Activated T-cell treated with anti-CD3 and anti-CD28 coated beads, Interleukin-2, amount 50 U/mL, for 72 hours (primary cell): Measurements from ENCODE around the gene SGCD. TPM values are rescaled to one million over a fixed set of nuclear protein-coding genes. Genes with fewer than 3 reads are reported as not detected.

Experiments used
- ATAC-seq, 2 donors: fragments of 150-1000 bp; cut with Tn5 transposase; replicated peaks in 1 of 2; 2 replicates each; pipeline ENCODE4 v1.10.0; 2021; ENCODE audit warnings: moderate library complexity in 2 of 2, mild to moderate bottlenecking in 1 of 2
- DNase-seq, 2 donors: peaks; one replicate each; pipeline ENCODE4 v3.0.0; 2021 to 2022; ENCODE audit warnings: mixed read lengths in 1 of 2
- H3K27ac Mint-ChIP-seq: one replicate; pipeline ENCODE4 v1.8.0; 2022; ENCODE audit warnings: mild to moderate bottlenecking, moderate library complexity, mixed read lengths
- H3K27me3 Mint-ChIP-seq: one replicate; pipeline ENCODE4 v1.8.0; 2022; ENCODE audit warnings: low read depth, mixed read lengths
- H3K36me3 Mint-ChIP-seq, 2 donors: one replicate each; pipeline ENCODE4 v1.8.0; 2022; ENCODE audit warnings: mixed read lengths in 2 of 2, mild to moderate bottlenecking in 1 of 2; ENCODE audit not compliant: insufficient read depth in 2 of 2
- H3K4me1 Mint-ChIP-seq: one replicate; pipeline ENCODE4 v1.8.0; 2022; ENCODE audit warnings: low read depth, mixed read lengths
- H3K4me3 Mint-ChIP-seq, 2 donors: one replicate each; pipeline ENCODE4 v1.8.0; 2022; ENCODE audit warnings: mild to moderate bottlenecking in 2 of 2, mixed read lengths in 2 of 2, moderate library complexity in 2 of 2
- H3K9me3 Mint-ChIP-seq, 2 donors: one replicate each; pipeline ENCODE4 v1.8.0; 2022; ENCODE audit warnings: mixed read lengths in 2 of 2
- total RNA-seq, 2 donors: library from RNA; stranded (reverse); gene quantifications; one replicate each; pipeline ENCODE4 v1.2.3, GENCODE V29; 2022

Gene SGCD
- total RNA-seq, 2 donors from 2014 or later, result 0.07 TPM; not detected in 1

DNA sequence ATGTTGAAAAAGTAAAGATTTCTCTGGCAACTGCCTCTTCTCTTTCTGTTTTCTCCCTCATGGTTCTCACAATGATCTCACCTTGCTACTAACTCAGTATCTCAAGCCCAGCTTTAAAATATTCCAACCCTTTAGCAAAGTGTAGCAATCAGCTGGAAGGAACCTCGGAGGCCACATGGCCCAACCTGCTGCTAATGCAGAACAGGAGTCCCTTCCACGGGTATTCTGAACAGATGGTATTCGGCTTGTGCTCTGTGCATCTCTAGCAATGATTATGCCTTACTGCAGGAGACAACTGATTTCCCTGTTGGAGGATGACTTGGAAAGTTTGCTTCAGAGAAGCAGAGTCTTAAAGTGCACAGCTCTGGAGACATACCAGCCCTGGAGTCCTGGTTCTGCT is 371.4 kb downstream of the SGCD start:
- H3K9me3 Mint-ChIP-seq, result no peaks in the 10 kb centered on the region
- no peak for DNase-seq
- ATAC-seq, result no peak
- H3K27ac Mint-ChIP-seq, result no peak overlapping the region
- no peak overlapping the region for H3K4me3 Mint-ChIP-seq
- H3K4me1 Mint-ChIP-seq, result peaks cover 6% of the 10 kb centered on the region
- no peaks in the 10 kb centered on the region for H3K36me3 Mint-ChIP-seq
- H3K27me3 Mint-ChIP-seq, result peaks cover 14% of the 10 kb centered on the region

DNA sequence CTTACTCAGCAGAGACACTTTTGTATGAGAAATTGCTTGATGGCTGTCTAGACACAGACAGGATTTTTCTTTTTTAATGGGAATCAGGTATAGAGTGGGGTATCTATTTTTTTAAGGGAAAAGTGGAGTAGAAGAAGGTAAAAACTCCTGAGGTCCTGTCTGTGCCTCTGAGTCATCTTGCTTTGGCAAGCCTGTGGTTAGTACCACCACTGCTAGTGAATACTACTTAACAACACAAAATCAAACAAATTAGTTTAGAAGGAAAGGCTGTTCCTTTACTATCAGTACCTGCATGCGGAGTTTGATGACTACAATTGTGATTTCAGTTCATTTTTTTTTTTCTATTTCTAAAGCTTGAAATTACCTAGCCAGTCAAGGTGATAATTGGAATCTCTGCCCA is 372.2 kb downstream of the SGCD start:
- Mint-ChIP-seq H3K4me3 (no peak overlapping the region), H3K27me3 (peaks cover 14% of the 10 kb centered on the region), H3K27ac (no peak overlapping the region), H3K9me3 (no peaks in the 10 kb centered on the region), H3K4me1 (peaks cover 6% of the 10 kb centered on the region), H3K36me3 (no peaks in the 10 kb centered on the region)
- ATAC-seq (no peak), DNase-seq (no peak)

DNA sequence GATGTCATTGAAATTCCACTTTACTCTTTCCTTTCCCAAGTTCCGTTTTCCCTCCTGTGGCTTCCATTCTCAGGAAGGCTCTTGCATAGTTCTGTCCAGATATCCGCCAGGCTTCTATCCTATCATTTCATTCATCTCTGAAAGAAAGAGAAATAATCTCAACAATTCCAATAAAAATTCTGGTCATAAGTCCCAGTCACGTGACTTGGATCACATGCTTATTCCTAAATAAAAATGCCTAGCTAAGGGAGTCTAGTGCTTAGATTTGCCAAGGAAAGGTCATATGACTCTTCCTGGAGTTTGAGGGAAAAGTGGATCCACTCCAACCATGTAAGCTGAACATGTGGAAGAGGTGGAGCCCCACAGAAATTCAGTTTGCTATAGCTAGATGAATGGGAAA is 377.2 kb downstream of the SGCD start:
- DNase-seq (no peak), ATAC-seq (no peak)
- Mint-ChIP-seq H3K36me3 (no peaks in the 10 kb centered on the region), H3K4me1 (no peaks in the 10 kb centered on the region), H3K4me3 (no peak overlapping the region), H3K9me3 (no peaks in the 10 kb centered on the region), H3K27me3 (peaks cover 23% of the 10 kb centered on the region), H3K27ac (no peak overlapping the region)

DNA sequence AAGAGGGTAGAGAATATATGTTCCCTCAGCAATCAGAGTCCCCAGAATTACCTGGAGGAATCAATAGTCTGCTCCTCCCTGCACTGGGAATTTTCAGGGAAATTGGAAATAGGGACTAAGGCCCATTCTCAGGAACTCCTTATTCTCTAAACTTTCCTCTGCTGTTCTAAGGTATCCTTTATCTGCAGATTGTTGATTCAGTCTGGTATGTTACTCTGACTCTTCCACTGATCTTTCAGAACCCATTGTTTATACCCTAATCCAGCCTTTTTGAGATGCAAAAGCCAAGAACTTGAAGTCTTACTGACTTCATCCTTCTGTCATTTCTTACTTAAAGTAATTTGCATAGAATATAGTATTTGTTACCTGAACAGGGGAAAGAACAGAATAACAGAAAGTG is 379.7 kb downstream of the SGCD start:
- DNase-seq (no peak), ATAC-seq (no peak)
- H3K4me3 Mint-ChIP-seq, result no peak overlapping the region
- no peaks in the 10 kb centered on the region for H3K9me3 Mint-ChIP-seq
- H3K36me3 Mint-ChIP-seq, result no peaks in the 10 kb centered on the region
- no peak overlapping the region for H3K27ac Mint-ChIP-seq
- H3K27me3 Mint-ChIP-seq, result peaks cover 25% of the 10 kb centered on the region
- H3K4me1 Mint-ChIP-seq, result no peaks in the 10 kb centered on the region

DNA sequence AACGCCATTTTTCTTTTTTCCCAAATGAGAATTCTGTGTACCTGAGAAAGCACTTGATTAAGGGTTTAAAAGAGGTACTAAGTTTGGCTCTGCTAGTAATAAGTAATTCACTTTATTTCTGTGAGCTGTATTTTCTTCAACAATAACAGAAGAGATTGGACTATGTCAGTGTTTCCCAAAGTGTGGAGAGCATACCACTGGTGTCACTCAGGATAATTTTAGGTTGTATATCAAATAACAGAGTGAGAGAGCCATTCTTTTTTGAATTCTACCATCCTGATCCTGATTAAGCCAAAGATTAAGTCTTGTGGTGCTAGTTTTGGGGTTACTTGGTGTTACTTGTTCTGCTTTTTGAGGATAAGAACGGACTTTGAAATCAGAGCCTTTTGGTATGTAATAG is 380.8 kb downstream of the SGCD start:
- ATAC-seq, result no peak
- no peaks in the 10 kb centered on the region for H3K4me1 Mint-ChIP-seq
- H3K27ac Mint-ChIP-seq, result no peak overlapping the region
- H3K9me3 Mint-ChIP-seq, result no peaks in the 10 kb centered on the region
- H3K27me3 Mint-ChIP-seq, result peaks cover 32% of the 10 kb centered on the region
- DNase-seq, result no peak
- H3K36me3 Mint-ChIP-seq, result no peaks in the 10 kb centered on the region
- no peak overlapping the region for H3K4me3 Mint-ChIP-seq

DNA sequence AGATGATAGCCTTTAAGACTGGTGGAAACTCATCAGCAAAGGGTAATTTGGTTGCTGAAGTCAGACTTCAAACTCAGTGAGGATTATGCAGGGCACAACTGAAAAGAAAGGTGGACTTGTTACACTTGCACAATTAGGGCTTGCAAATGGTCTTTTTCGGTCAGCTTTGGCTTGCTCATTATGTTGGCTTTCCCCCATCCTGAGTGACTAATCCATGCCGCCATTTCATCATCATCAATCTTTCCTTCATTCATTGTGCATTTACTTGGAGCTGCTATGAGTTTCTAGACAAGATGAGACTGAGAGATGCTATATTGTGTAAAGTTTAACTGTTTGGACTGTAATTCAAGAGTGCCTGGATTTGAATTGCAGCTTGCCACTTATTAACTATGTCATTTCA is 388.3 kb downstream of the SGCD start:
- no peaks in the 10 kb centered on the region for H3K4me1 Mint-ChIP-seq
- H3K9me3 Mint-ChIP-seq, result no peaks in the 10 kb centered on the region
- no peak for DNase-seq
- no peak for ATAC-seq
- no peaks in the 10 kb centered on the region for H3K36me3 Mint-ChIP-seq
- no peak overlapping the region for H3K4me3 Mint-ChIP-seq
- H3K27ac Mint-ChIP-seq, result no peak overlapping the region
- H3K27me3 Mint-ChIP-seq, result peaks cover 21% of the 10 kb centered on the region

DNA sequence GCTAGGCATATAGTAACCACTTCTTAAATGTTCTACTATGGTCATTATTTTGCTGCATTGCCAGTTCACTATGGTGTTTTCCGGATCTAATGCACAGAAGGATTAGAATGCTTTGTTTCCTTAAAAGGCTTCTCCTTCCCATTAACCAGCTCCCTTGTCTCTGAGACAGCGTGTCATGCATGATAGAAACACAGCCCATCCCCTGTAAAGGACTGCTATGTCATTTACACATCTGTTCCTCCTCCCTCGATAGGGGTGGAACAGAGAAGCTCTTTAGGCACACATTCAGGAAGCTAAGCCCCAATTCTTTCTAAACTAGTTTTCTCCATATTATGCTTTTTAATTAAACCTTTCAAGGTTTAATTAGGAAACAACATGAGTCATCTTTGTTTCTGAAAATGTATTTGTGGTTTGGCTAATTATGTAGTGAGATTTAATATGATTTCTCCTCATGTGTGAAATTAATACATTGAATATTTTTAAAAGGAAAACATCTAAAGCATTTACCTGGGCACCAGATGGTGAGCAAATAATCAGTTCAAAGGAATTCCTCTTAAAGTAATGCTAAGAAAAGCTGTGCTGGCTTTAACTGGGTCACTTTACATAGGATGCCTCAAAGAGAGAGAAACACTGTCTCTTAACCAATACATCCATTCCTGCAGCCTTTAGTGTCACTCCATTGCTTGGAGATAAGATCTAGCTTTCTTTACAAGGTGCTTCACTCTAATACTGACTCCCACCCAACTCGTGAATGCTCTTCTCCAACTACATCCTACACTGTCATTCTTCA is 389.8 kb downstream of the SGCD start:
- Mint-ChIP-seq H3K36me3 (no peaks in the 10 kb centered on the region), H3K27me3 (peaks cover 9% of the 10 kb centered on the region), H3K4me3 (no peak overlapping the region), H3K4me1 (no peaks in the 10 kb centered on the region), H3K9me3 (no peaks in the 10 kb centered on the region), H3K27ac (no peak overlapping the region)
- DNase-seq (no peak), ATAC-seq (no peak)

DNA sequence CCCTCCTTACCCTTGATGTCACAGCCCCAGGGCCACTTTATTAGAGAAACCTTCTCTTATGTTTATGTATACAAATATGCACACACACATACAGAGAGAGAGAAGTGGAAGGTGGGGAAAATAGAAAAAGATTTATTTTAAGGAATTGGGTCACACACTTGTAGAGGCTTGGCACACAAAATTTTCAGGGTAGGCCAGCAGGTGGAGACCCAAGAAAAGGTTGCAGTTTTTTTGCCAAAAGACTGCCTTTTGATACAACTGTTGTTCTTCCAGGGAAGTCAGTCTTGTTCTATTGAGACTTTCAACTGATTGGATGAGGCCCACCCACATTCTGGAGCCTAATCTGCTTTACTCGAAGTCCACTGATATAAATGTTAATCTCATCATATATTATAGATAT is 392.0 kb downstream of the SGCD start:
- H3K9me3 Mint-ChIP-seq, result no peaks in the 10 kb centered on the region
- no peak for ATAC-seq
- DNase-seq, result no peak
- no peaks in the 10 kb centered on the region for H3K36me3 Mint-ChIP-seq
- no peak overlapping the region for H3K4me3 Mint-ChIP-seq
- H3K27me3 Mint-ChIP-seq, result peaks cover 8% of the 10 kb centered on the region
- no peak overlapping the region for H3K27ac Mint-ChIP-seq
- no peaks in the 10 kb centered on the region for H3K4me1 Mint-ChIP-seq

DNA sequence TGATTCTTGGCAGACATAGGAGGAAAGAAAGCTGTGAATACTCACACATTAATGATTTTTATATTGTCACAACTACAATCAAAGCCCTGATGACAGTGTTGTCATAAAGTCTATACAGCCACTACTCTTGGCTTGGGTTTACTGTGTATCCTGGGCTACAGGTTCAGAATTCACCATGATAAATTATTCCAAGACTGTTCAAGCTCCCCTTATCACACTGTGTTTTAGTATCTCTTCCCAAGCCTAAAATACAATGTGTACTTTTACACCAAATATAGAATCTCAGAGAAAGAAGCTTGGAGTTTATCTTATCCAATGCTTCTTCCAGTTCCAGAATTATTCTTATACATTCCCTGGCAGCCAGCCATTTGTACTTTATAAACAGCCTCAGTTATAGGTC is 395.4 kb downstream of the SGCD start:
- Mint-ChIP-seq H3K9me3 (no peaks in the 10 kb centered on the region), H3K4me3 (no peak overlapping the region), H3K4me1 (no peaks in the 10 kb centered on the region), H3K27ac (no peak overlapping the region), H3K36me3 (no peaks in the 10 kb centered on the region), H3K27me3 (peaks cover 22% of the 10 kb centered on the region)
- no peak for ATAC-seq
- DNase-seq, result no peak

DNA sequence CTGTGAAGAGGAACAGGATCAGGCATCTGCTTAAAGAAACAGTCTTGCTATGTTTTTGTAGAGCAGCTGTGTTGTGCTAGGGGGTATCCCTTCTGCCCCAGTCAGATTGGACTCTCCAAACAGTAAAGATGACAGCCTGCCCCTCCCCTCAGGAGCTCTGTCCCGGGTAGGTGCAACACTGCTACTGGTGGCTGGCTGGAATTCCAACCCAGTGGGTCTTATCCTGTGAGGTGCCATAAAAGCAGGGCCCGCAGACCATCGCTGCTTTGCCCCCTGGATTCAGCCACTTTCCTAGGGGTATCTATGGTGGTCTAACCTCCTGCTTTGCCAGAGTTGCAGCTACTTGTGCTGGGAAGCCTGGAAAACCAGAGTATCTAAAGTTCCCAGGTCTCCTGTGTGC is 408.5 kb downstream of the SGCD start:
- DNase-seq, result no peak

DNA sequence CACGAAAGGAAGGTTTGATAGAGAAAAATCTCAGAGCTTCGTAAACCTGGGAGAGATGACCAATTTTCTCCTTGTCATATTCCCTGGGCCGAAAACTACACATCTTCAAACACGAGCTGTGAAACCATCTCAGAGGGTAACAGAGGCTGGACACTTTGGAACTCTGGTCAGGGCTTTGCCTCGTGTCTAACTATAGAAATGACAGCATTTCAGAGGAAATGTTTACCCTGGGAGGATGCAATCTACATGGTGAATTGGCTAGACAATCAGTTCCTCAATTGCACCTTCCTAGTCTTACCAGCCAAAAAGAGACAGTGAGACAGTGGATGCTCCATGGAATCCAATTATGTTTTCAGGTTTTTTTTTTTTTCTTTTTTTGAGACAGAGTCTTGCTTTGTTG is 414.6 kb downstream of the SGCD start:
- no peaks in the 10 kb centered on the region for H3K9me3 Mint-ChIP-seq
- no peak overlapping the region for H3K27ac Mint-ChIP-seq
- H3K27me3 Mint-ChIP-seq, result peaks cover 15% of the 10 kb centered on the region
- ATAC-seq, result no peak
- no peak overlapping the region for H3K4me3 Mint-ChIP-seq
- peaks cover 0 to 4% of the 10 kb centered on the region in 2 donors for H3K36me3 Mint-ChIP-seq
- peaks cover 18% of the 10 kb centered on the region for H3K4me1 Mint-ChIP-seq
- DNase-seq, result no peak

More for the DNA sequence above, 408.5 kb downstream of the SGCD start:
- Mint-ChIP-seq H3K9me3 (no peaks in the 10 kb centered on the region), H3K36me3 (no peaks in the 10 kb centered on the region), H3K27ac (no peak overlapping the region), H3K4me1 (peaks cover 10% of the 10 kb centered on the region), H3K27me3 (peaks cover 28% of the 10 kb centered on the region), H3K4me3 (no peak overlapping the region)
- no peak for ATAC-seq

DNA sequence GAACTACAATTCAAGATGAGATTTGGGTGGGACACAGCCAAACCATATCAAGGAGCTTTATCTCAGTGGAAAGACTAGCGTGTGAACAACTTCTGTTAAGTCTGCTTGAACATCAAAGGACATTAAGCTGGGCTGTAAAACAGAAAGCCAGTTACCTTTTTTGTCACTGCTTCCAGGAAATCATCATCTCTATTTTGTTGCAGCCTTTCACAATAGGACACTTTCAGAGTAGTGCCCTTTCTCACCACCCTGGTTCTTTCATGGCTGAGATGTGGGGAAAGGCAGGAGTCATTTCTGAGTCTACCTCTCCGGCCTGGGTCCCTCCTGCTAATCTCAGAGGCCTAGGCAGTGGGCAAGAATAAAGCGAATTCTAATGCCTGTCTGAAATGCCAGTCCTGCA is 426.9 kb downstream of the SGCD start:
- peak; percentile 82 for ATAC-seq
- Mint-ChIP-seq H3K9me3 (no peaks in the 10 kb centered on the region), H3K36me3 (peaks cover 0 to 2% of the 10 kb centered on the region in 2 donors), H3K4me1 (peaks cover 29% of the 10 kb centered on the region), H3K27me3 (no peaks in the 10 kb centered on the region), H3K27ac (peak overlapping the region; percentile 94), H3K4me3 (peak overlapping the region; percentile 14 to 42)
- DNase-seq, result peak; percentile 4 to 21

DNA sequence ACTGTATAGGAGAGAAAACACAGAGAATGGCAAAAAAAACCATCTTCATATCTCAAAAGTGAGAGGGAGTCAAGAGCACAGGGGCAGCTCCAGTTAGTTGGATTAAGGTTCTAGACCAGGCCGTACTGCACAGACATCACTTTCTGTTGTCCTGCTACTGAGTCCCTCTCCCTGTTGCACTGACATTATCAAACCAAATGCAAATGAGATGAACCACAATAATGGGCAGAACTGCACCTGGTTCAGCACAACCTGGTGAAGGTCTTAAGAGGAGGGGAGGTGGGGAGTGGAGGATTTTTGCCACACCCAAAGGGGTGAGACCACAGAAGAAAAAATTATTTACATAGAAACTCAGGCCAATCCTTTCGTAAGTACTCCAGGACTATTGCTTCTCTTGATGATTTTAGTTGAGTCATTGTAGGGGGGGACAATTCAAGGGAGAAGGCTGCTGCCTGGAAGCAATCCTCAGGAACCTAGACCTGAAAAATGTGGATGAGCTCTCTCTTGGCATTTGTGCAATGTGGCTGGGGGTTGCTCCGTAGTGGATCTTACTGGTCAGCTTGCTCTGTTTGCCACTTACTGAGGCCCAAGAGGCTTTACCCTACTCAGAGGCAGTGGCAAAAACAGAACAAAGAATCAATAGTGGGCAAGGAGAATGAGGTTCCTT is 428.6 kb downstream of the SGCD start:
- H3K4me1 Mint-ChIP-seq, result peaks cover 29% of the 10 kb centered on the region
- H3K27ac Mint-ChIP-seq, result no peak overlapping the region

More for the DNA sequence above, 428.6 kb downstream of the SGCD start:
- H3K27me3 Mint-ChIP-seq, result peaks cover 2% of the 10 kb centered on the region
- H3K36me3 Mint-ChIP-seq, result peaks cover 0 to 2% of the 10 kb centered on the region in 2 donors
- no peak for DNase-seq
- no peaks in the 10 kb centered on the region for H3K9me3 Mint-ChIP-seq
- H3K4me3 Mint-ChIP-seq, result no peak overlapping the region
- no peak for ATAC-seq
